Cardiac muscle cell (in vitro differentiated cells and primary cell): Measurements from ENCODE around the gene FGF7. TPM values are rescaled to one million over a fixed set of nuclear protein-coding genes. Genes with fewer than 3 reads are reported as not detected.
"Not testable (repeated sequence)": the region's sequence is repeated elsewhere in the genome, so short reads cannot be mapped to it uniquely, and the experiment has no call there.

ENCODE experiments used
- DNase-seq, 2 donors: peaks; one replicate each; pipeline versions ENCODE4 v3.0.0 to v3.0.0-alpha.2; 2010 to 2017; ENCODE audit warnings: low read depth in 1 of 2, low spot score in 1 of 2
- H3K27ac ChIP-seq: fragments of 200-600 bp; sonication (generic); 2 replicates; pipeline ENCODE4 v1.5.1; 2016
- H3K27me3 ChIP-seq: fragments of 200-600 bp; sonication (generic); 2 replicates; pipeline ENCODE4 v1.6.0; 2016; ENCODE audit warnings: control low read depth
- H3K36me3 ChIP-seq: fragments of 200-600 bp; sonication (generic); 2 replicates; pipeline ENCODE4 v1.5.1; 2016; ENCODE audit warnings: control low read depth
- H3K4me1 ChIP-seq: fragments of 200-600 bp; sonication (generic); 2 replicates; pipeline ENCODE4 v1.8.1; 2017; ENCODE audit warnings: low read depth, mild to moderate bottlenecking, mixed run types
- H3K4me3 ChIP-seq: fragments of 200-600 bp; sonication (generic); 2 replicates; pipeline ENCODE4 v1.5.1; 2016; ENCODE audit warnings: mild to moderate bottlenecking
- H3K9me3 ChIP-seq: fragments of 200-600 bp; sonication (generic); 2 replicates; pipeline ENCODE4 v1.5.1; 2017; ENCODE audit warnings: low read depth, mild to moderate bottlenecking, control low read depth
- CTCF ChIP-seq: IDR thresholded peaks from 2 replicates; pipeline ENCODE4 v1.5.1; 2012; ENCODE audit warnings: low read depth, mild to moderate bottlenecking, low read length
- polyA plus RNA-seq: library from polyadenylated mRNA; unstranded; fragments of >200 nt; fragmentation: Nextera tagmentation; extraction: Ambion mirVana; gene quantifications from 2 replicates; pipeline ENCODE4 v1.2.1, GENCODE V29; 2016
- total RNA-seq: library from RNA; depleted of rRNA; stranded (reverse); fragments of >200 nt; gene quantifications from 2 replicates; pipeline ENCODE4 v1.2.3, GENCODE V29; 2016

Gene FGF7
- total and polyA plus RNA-seq, 2 experiments from 2014 or later, result 3.8 to 6.2 TPM

GRCh38 chr15:49473031-49473430 is 50.0 kb downstream of the FGF7 start:
- no peaks in the 10 kb centered on the region for H3K4me1 ChIP-seq
- H3K27me3 ChIP-seq, result no peaks in the 10 kb centered on the region
- H3K36me3 ChIP-seq, result no peaks in the 10 kb centered on the region
- no peak overlapping the region for H3K4me3 ChIP-seq
- TF ChIP-seq CTCF, result no peak
- no peak for DNase-seq
- no peaks in the 10 kb centered on the region for H3K9me3 ChIP-seq
- no peak overlapping the region for H3K27ac ChIP-seq

DNA sequence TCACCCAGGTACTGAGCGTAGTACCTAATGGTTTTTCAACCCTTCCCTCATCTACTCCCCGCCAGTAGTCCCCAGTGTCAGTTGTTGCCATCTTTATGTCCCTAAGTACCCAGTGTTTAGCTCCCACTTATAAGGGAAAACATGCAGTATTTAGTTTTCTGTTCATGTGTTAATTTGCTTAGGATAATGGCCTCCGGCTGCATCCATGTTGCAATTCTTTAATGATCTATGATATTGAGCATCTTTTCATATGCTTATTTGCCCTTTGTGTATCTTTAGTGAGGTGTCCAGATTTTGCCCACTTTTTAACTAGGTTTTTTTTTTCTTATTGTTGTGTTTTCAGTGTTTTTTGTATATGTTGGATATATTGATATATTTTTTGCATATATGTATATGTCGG is 55.0 kb downstream of the FGF7 start:
- not testable (repeated sequence) for DNase-seq, H3K27me3 ChIP-seq, H3K27ac ChIP-seq, H3K4me3 ChIP-seq, H3K9me3 ChIP-seq, H3K4me1 ChIP-seq, H3K36me3 ChIP-seq

GRCh38 chr15:49478982-49479381 is 55.9 kb downstream of the FGF7 start:
- not testable (repeated sequence) for H3K4me1 ChIP-seq, H3K27me3 ChIP-seq, H3K4me3 ChIP-seq, H3K36me3 ChIP-seq, DNase-seq, H3K27ac ChIP-seq, H3K9me3 ChIP-seq

DNA sequence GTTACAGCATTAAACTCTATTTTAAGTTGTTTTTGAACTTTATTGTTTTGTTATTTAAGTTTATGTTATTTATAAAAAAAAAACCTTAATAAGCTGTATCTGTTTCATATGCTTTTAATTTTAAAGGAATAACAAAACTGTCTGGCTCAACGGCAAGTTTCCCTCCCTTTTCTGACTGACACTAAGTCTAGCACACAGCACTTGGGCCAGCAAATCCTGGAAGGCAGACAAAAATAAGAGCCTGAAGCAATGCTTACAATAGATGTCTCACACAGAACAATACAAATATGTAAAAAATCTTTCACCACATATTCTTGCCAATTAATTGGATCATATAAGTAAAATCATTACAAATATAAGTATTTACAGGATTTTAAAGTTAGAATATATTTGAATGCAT is 62.4 kb downstream of the FGF7 start:
- not testable (repeated sequence) for H3K36me3 ChIP-seq, H3K27me3 ChIP-seq, H3K27ac ChIP-seq, DNase-seq, H3K4me3 ChIP-seq, H3K9me3 ChIP-seq, H3K4me1 ChIP-seq

DNA sequence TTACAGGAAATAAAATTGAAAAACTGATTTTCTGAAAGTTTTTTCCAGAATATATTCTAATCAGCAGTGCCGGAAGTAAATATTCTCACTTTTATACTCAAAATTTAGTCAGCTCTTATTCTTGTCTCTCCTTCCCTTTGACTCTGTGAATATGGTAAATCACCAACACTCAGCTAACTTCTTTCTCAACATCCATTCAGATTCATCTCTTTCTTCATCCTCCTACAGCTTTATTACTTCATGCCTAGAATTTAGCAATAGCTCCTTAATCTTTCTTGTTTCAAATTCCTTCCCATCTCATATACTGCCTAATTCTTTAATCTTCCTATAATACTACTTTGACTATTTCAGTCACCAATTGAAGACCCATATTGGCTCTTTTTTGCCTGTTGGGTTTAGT is 67.9 kb downstream of the FGF7 start:
- no peaks in the 10 kb centered on the region for H3K36me3 ChIP-seq
- H3K4me3 ChIP-seq, result no peak overlapping the region
- peak in 1 of 2 donors; percentile 66 for DNase-seq
- TF ChIP-seq CTCF, result no peak
- H3K27me3 ChIP-seq, result no peaks in the 10 kb centered on the region
- H3K27ac ChIP-seq, result no peak overlapping the region
- H3K4me1 ChIP-seq, result peaks cover 1% of the 10 kb centered on the region
- H3K9me3 ChIP-seq, result no peaks in the 10 kb centered on the region

DNA sequence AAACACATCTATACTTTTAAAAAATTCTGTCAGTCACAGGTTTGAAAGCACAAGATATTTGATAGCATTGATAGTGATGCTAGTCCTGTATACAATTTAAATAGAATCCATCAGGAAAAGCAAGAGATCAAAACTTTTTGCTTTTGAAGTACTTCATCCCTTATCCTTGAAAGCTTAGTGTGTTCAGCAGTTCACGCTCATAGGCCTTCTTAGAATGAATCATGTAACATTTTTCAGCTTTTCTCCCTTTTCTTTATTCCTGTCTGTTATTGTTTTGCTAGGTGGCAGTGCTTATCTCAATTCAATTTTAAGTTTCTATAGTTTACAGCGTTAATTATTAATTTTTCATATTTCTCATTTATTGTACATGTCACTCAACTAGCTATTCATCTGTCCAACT is 69.1 kb downstream of the FGF7 start:
- no peak for TF ChIP-seq CTCF
- Histone ChIP-seq H3K4me1 (no peaks in the 10 kb centered on the region), H3K4me3 (no peak overlapping the region), H3K9me3 (no peaks in the 10 kb centered on the region), H3K36me3 (no peaks in the 10 kb centered on the region), H3K27ac (no peak overlapping the region), H3K27me3 (no peaks in the 10 kb centered on the region)
- DNase-seq, result no peak

GRCh38 chr15:49492830-49493229 is 69.8 kb downstream of the FGF7 start:
- Histone ChIP-seq H3K27ac (no peak overlapping the region), H3K4me3 (no peak overlapping the region), H3K27me3 (no peaks in the 10 kb centered on the region), H3K9me3 (no peaks in the 10 kb centered on the region), H3K36me3 (no peaks in the 10 kb centered on the region), H3K4me1 (no peaks in the 10 kb centered on the region)
- peak in 1 of 2 donors; percentile 42 for DNase-seq
- no peak for TF ChIP-seq CTCF
